GM18858 (cell line): ENCODE data around the gene DNMT3B.

Experiments used
- ATAC-seq: cut with Tn5 transposase; IDR thresholded peaks from one replicate; pipeline ENCODE4 v1.9.1; 2021; ENCODE audit not compliant: unreplicated experiment

DNMT3B gene

GRCh38 chr20:32849577-32849976 lies 87.4 kb downstream of the DNMT3B start:
- no peak for ATAC-seq

GRCh38 chr20:32855387-32855786 lies 93.2 kb downstream of the DNMT3B start:
- no peak for ATAC-seq

GRCh38 chr20:32858189-32858588 lies 96.0 kb downstream of the DNMT3B start:
- ATAC-seq = no peak
